Measurements from ENCODE around the gene TEX2. TPM values are rescaled to one million over a fixed set of nuclear protein-coding genes. Genes with fewer than 3 reads are reported as not detected.

Gene TEX2
- total and polyA plus RNA-seq, 2 of the 13 experiments (the other 11 are each of a cell fraction or from before 2014, with no cell fraction given), result 21.4 to 37.7 TPM

GRCh38 chr17:64158831-64159590, 104.0 kb downstream of the TEX2 start:
- no peak for TF ChIP-seq CREB1 (IDR thresholded peaks at IDR 0.05)
- no peak for TF ChIP-seq CREB1 (CRISPR knock-in tag; IDR thresholded peaks at IDR 0.05)
- TF ChIP-seq, protein P1, sequence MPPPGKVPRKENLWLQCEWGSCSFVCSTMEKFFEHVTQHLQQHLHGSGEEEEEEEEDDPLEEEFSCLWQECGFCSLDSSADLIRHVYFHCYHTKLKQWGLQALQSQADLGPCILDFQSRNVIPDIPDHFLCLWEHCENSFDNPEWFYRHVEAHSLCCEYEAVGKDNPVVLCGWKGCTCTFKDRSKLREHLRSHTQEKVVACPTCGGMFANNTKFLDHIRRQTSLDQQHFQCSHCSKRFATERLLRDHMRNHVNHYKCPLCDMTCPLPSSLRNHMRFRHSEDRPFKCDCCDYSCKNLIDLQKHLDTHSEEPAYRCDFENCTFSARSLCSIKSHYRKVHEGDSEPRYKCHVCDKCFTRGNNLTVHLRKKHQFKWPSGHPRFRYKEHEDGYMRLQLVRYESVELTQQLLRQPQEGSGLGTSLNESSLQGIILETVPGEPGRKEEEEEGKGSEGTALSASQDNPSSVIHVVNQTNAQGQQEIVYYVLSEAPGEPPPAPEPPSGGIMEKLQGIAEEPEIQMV (CRISPR knock-in tag; IDR thresholded peaks at IDR 0.05; ENCODE audit: low read depth), result no peak
- no peak for TF ChIP-seq TFDP1 (CRISPR knock-in tag; IDR thresholded peaks at IDR 0.05; ENCODE audit: borderline replicate concordance)
- TF ChIP-seq GLI4 (CRISPR knock-in tag; IDR thresholded peaks at IDR 0.05; ENCODE audit: borderline replicate concordance), result no peak
- Histone ChIP-seq H3K27me3 (ENCODE audit: control insufficient read depth in 1 of 2, insufficient read depth in 2 of 2, low read length in 2 of 2) (no peaks in the 10 kb centered on the region), H3K79me2 (ENCODE audit: insufficient read depth, low read length) (no peaks in the 10 kb centered on the region), H2AFZ (ENCODE audit: low read length) (no peak overlapping the region), H3K27ac (ENCODE audit: extremely low read length, insufficient read depth, low read length) (peak overlapping the region; percentile 12), H3K4me1 (ENCODE audit: insufficient read depth, low read length) (peaks cover 53% of the 10 kb centered on the region), H4K20me1 (ENCODE audit: insufficient read depth, low read length) (no peaks in the 10 kb centered on the region), H3K9ac (ENCODE audit: insufficient read depth, low read depth, low read length) (no peak overlapping the region), H3K36me3 (replicated peaks in 1 of 2; ENCODE audit: control insufficient read depth in 1 of 2, insufficient read depth in 2 of 2, low read length in 2 of 2) (peaks cover 7 to 25% of the 10 kb centered on the region in 2 experiments; a peak in 4 of 5 replicates), H3K4me2 (ENCODE audit: low read depth, low read length) (no peak overlapping the region), H3K9me3 (ENCODE audit: low read length) (no peaks in the 10 kb centered on the region), H3K4me3 (replicated peaks in 1 of 3; ENCODE audit: insufficient read depth in 1 of 3, low read depth in 2 of 3, low read length in 3 of 3) (no peak overlapping the region)
- ChIA-PET CTCF (ENCODE audit: low intra/inter-chr PET ratio, low total read pairs) (no interaction called here), POLR2A (interaction anchor here (1.5 to 3.9 kb wide), 2 partner anchors 13 to 18 kb away, joined by 4 to 15 read pairs; no protein-coding TSS in a partner anchor)
- no peak for FAIRE-seq
- no TSS peak for BruUV-seq (replicated peaks)
- ATAC-seq, result no peak
- intact Hi-C loops (cut with micrococcal nuclease; ENCODE audit: unreplicated experiment), result loop anchor here (5.0 to 10.0 kb wide), 2 partner anchors 336 to 558 kb away; partner anchors contain the start of gene POLG2
- DNase-seq (ENCODE audit: low spot score), result no peak
- WGBS (ENCODE audit: low lambda C conversion rate), result 96% methylated on average over 12 of the region's 12 CpGs
- in situ Hi-C loops (cut with HindIII; ENCODE audit: extremely low pct_ligation_motif_present, low pct_unique_long_range_greater_than_20kb), result no loop called here

All from HepG2 (cell line).